ENCODE data around the gene AANAT. TPM values are rescaled to one million over a fixed set of nuclear protein-coding genes. Genes with fewer than 3 reads are reported as not detected.
A peak's percentile ranks its signal among the peaks of the same experiment; 100 is the strongest.
"Not testable (repeated sequence)": the region's sequence is repeated elsewhere in the genome, so short reads cannot be mapped to it uniquely, and the experiment has no call there.

AANAT gene
- polyA plus RNA-seq, 2 of the 4 experiments (the other 2 are of a cell fraction) = 0.08 TPM; not detected in 1

- Histone ChIP-seq H3K4me3 (no peak overlapping the region), H3K4me1 (peaks cover 9% of the 10 kb centered on the region), H3K27ac (peak overlapping the region; percentile 52 to 73; a peak in 5 of 6 replicates), H3K4me2 (peak overlapping the region; percentile 51), H3K9me3 (no peaks in the 10 kb centered on the region)
- no peak for FAIRE-seq
- CTCF ChIA-PET = interaction anchor here (0.6 to 64.5 kb wide), 57 partner anchors 12 to 578 kb away, joined by 3 to 1994 read pairs (median 4); partner anchors contain the start of genes AANAT, PRCD, QRICH2 and SPHK1
- WGBS (ENCODE audit: missing lambda C conversion rate) = 22% methylated on average over 24 of the region's 24 CpGs
- DNase-seq (ENCODE audit: low read depth in 1 of 2, low spot score in 1 of 2) = peak; percentile 71 to 95
- POLR2A ChIA-PET = interaction anchor here (1.2 kb wide), 1 partner anchor 48 kb away, joined by 3 read pairs; no protein-coding TSS in a partner anchor
- ATAC-seq = peak; percentile 80 to 90
- peak; percentile 53; the same call in 1 of the 2 replicates for TF ChIP-seq E2F6 (IDR thresholded peaks at IDR 0.05; ENCODE audit: borderline replicate concordance, low read depth)
- TF ChIP-seq CHD4 (IDR thresholded peaks at IDR 0.05; ENCODE audit: borderline replicate concordance) = no peak
- TF ChIP-seq ESRRA (IDR thresholded peaks at IDR 0.05; ENCODE audit: borderline replicate concordance, low read length) = no peak
- peak; percentile 98 for TF ChIP-seq MYC (IDR thresholded peaks at IDR 0.05; ENCODE audit: borderline replicate concordance, low read length)
- TF ChIP-seq JUN (IDR thresholded peaks at IDR 0.05) = 0 out of 5 replicates have a peak, but pooled peaks of 1 of the 2 experiments have one; percentile 0
- TF ChIP-seq RAD21 (conservative IDR thresholded peaks at IDR 0.05 in 1 of 2, IDR thresholded peaks at IDR 0.05 in 1 of 2) = peak; percentile 99
- TF ChIP-seq SMC3 (IDR thresholded peaks at IDR 0.05) = peak; percentile 99
- TF ChIP-seq MAX (IDR thresholded peaks at IDR 0.05) = peak; percentile 98
- peak; percentile 32; the same call in 1 of the 2 replicates for TF ChIP-seq USF2 (IDR thresholded peaks at IDR 0.05)
- TF ChIP-seq CTCF (IDR thresholded peaks at IDR 0.05) = peak; percentile 98
- TF ChIP-seq EHMT2 (IDR thresholded peaks at IDR 0.05; ENCODE audit: low read depth) = no peak
These were observed 39.3 kb downstream of the AANAT start for GRCh38 chr17:76506408-76507345.

- ChIA-PET CTCF (interaction anchor here (0.7 to 64.5 kb wide), 21 partner anchors 12 to 209 kb away, joined by 3 to 1994 read pairs (median 13); partner anchors contain the start of genes AANAT and UBE2O), POLR2A (interaction anchor here (0.7 kb wide), 1 partner anchor 48 kb away, joined by 3 read pairs; no protein-coding TSS in a partner anchor)
- H3K27ac ChIP-seq; H3K9me3 ChIP-seq; DNase-seq (ENCODE audit: low read depth in 1 of 2, low spot score in 1 of 2); H3K4me2 ChIP-seq; FAIRE-seq; ATAC-seq; H3K4me1 ChIP-seq; H3K4me3 ChIP-seq: not testable (repeated sequence)
- WGBS (ENCODE audit: missing lambda C conversion rate) = 77% methylated on average over 14 of the region's 14 CpGs
These were observed 41.2 kb downstream of the AANAT start for GRCh38 chr17:76508472-76509063.

GRCh38 chr17:76510831-76511244, 43.4 kb downstream of the AANAT start:
- Histone ChIP-seq H3K4me3 (no peak overlapping the region), H3K9me3 (no peaks in the 10 kb centered on the region), H3K4me1 (peaks cover 4% of the 10 kb centered on the region; the same call in 2 of the 3 replicates), H3K4me2 (no peak overlapping the region), H3K27ac (no peak overlapping the region)
- CTCF ChIA-PET = interaction anchor here (0.6 to 64.5 kb wide), 13 partner anchors 9 to 208 kb away, joined by 3 to 1994 read pairs (median 5); partner anchors contain the start of genes AANAT, RHBDF2 and UBE2O
- no peak for DNase-seq (ENCODE audit: low read depth in 1 of 2, low spot score in 1 of 2)
- FAIRE-seq = no peak
- no peak for ATAC-seq
- WGBS (ENCODE audit: missing lambda C conversion rate) = 47% methylated on average over 9 of the region's 9 CpGs
- POLR2A ChIA-PET = no interaction called here
- no peak for TF ChIP-seq TP53 (CRISPR knock-in tag; IDR thresholded peaks at IDR 0.05)
- no peak for TF ChIP-seq EP300 (IDR thresholded peaks at IDR 0.05)
- no peak for TF ChIP-seq HEYL (CRISPR knock-in tag; IDR thresholded peaks at IDR 0.05)
- TF ChIP-seq E2F6 (IDR thresholded peaks at IDR 0.05; ENCODE audit: borderline replicate concordance, low read depth) = no peak
- no peak for TF ChIP-seq RFX5 (IDR thresholded peaks at IDR 0.05)
- TF ChIP-seq GATA3 (IDR thresholded peaks at IDR 0.05; ENCODE audit: borderline replicate concordance) = no peak
- no peak for TF ChIP-seq POLR2AphosphoS2 (conservative IDR thresholded peaks at IDR 0.05; ENCODE audit: low read length)
- no peak for TF ChIP-seq RAD21 (conservative IDR thresholded peaks at IDR 0.05 in 1 of 2, IDR thresholded peaks at IDR 0.05 in 1 of 2)
- no peak for TF ChIP-seq EHMT2 (IDR thresholded peaks at IDR 0.05; ENCODE audit: low read depth)
- no peak for TF ChIP-seq JUN (IDR thresholded peaks at IDR 0.05)
- no peak for TF ChIP-seq REST (IDR thresholded peaks at IDR 0.05)
- TF ChIP-seq ZFP36 (IDR thresholded peaks at IDR 0.05; ENCODE audit: borderline replicate concordance, partially characterized antibody) = no peak
